Duodenal mucosa (tissue), 2 donors: ENCODE data around the gene GNAT1.
"Not testable (repeated sequence)": the region's sequence is repeated elsewhere in the genome, so short reads cannot be mapped to it uniquely, and the experiment has no call there.

Experiments used
- H3K27ac ChIP-seq: one replicate; pipeline ENCODE4 v1.7.0; 2013; ENCODE audit warnings: low read depth, low read length
- H3K27me3 ChIP-seq, 2 donors: one replicate each; pipeline ENCODE4 v1.7.0; 2013; ENCODE audit warnings: low read length in 2 of 2, control low read depth in 1 of 2; ENCODE audit not compliant: insufficient read depth in 2 of 2, control insufficient read depth in 1 of 2
- H3K36me3 ChIP-seq, 2 donors: one replicate each; pipeline ENCODE4 v1.7.0; 2013; ENCODE audit warnings: low read length in 2 of 2, control low read depth in 1 of 2; ENCODE audit not compliant: insufficient read depth in 2 of 2, control insufficient read depth in 1 of 2
- H3K4me1 ChIP-seq, 2 donors: one replicate each; pipeline ENCODE4 v1.7.0; 2013; ENCODE audit warnings: low read length in 2 of 2, control low read depth in 1 of 2; ENCODE audit not compliant: insufficient read depth in 2 of 2, control insufficient read depth in 1 of 2
- H3K4me3 ChIP-seq, 2 donors: one replicate each; pipeline ENCODE4 v1.7.0; 2013; ENCODE audit warnings: low read length in 2 of 2, low read depth in 1 of 2
- H3K9ac ChIP-seq, 2 donors: one replicate each; pipeline ENCODE4 v1.7.0; 2013; ENCODE audit warnings: low read length in 2 of 2, low read depth in 1 of 2
- H3K9me3 ChIP-seq, 2 donors: one replicate each; pipeline ENCODE4 v1.7.0; 2013; ENCODE audit warnings: low read length in 2 of 2, control low read depth in 1 of 2; ENCODE audit not compliant: control insufficient read depth in 1 of 2

The GNAT1 gene

GRCh38 chr3:50208677-50209344, 17.4 kb downstream of the GNAT1 start:
- Histone ChIP-seq H3K27ac (no peak overlapping the region), H3K9ac (no peak overlapping the region), H3K27me3 (peaks cover 11 to 26% of the 10 kb centered on the region in 2 donors), H3K9me3 (no peaks in the 10 kb centered on the region), H3K4me3 (no peak overlapping the region), H3K4me1 (peaks cover 15 to 32% of the 10 kb centered on the region in 2 donors), H3K36me3 (no peaks in the 10 kb centered on the region)

- Histone ChIP-seq H3K36me3 (no peaks in the 10 kb centered on the region), H3K4me3 (no peak overlapping the region), H3K9ac (no peak overlapping the region), H3K27me3 (peaks cover 3 to 15% of the 10 kb centered on the region in 2 donors), H3K9me3 (no peaks in the 10 kb centered on the region), H3K4me1 (peaks cover 15 to 27% of the 10 kb centered on the region in 2 donors), H3K27ac (no peak overlapping the region)
These were observed 18.7 kb downstream of the GNAT1 start for GRCh38 chr3:50210176-50210509.

- no peaks in the 10 kb centered on the region for H3K36me3 ChIP-seq
- peaks cover 15 to 21% of the 10 kb centered on the region in 2 donors for H3K4me1 ChIP-seq
- peaks cover 0 to 12% of the 10 kb centered on the region in 2 donors for H3K27me3 ChIP-seq
- no peak overlapping the region for H3K9ac ChIP-seq
- H3K9me3 ChIP-seq, result no peaks in the 10 kb centered on the region
- no peak overlapping the region for H3K27ac ChIP-seq
- H3K4me3 ChIP-seq, result no peak overlapping the region
These were observed 19.3 kb downstream of the GNAT1 start for GRCh38 chr3:50210510-50211367.

- H3K4me3 ChIP-seq, H3K9ac ChIP-seq, H3K9me3 ChIP-seq, H3K27me3 ChIP-seq, H3K27ac ChIP-seq, H3K36me3 ChIP-seq: not testable (repeated sequence)
- H3K4me1 ChIP-seq, result peaks cover 15 to 17% of the 10 kb centered on the region in 2 donors
These were observed 19.9 kb downstream of the GNAT1 start for GRCh38 chr3:50211368-50211717.

- no peaks in the 10 kb centered on the region for H3K36me3 ChIP-seq
- no peak overlapping the region for H3K27ac ChIP-seq
- no peak overlapping the region for H3K4me3 ChIP-seq
- H3K9me3 ChIP-seq, result no peaks in the 10 kb centered on the region
- no peak overlapping the region for H3K9ac ChIP-seq
- H3K4me1 ChIP-seq, result peaks cover 15 to 17% of the 10 kb centered on the region in 2 donors
- H3K27me3 ChIP-seq, result peaks cover 0 to 1% of the 10 kb centered on the region in 2 donors
These were observed 20.5 kb downstream of the GNAT1 start for GRCh38 chr3:50211930-50212329.

GRCh38 chr3:50212502-50212901, 21.1 kb downstream of the GNAT1 start:
- no peak overlapping the region for H3K9ac ChIP-seq
- H3K36me3 ChIP-seq, result no peaks in the 10 kb centered on the region
- no peaks in the 10 kb centered on the region for H3K9me3 ChIP-seq
- H3K27me3 ChIP-seq, result no peaks in the 10 kb centered on the region
- H3K4me1 ChIP-seq, result peaks cover 15 to 17% of the 10 kb centered on the region in 2 donors
- H3K27ac ChIP-seq, result no peak overlapping the region
- no peak overlapping the region for H3K4me3 ChIP-seq

- Histone ChIP-seq H3K36me3 (no peaks in the 10 kb centered on the region), H3K9me3 (no peaks in the 10 kb centered on the region), H3K4me1 (peaks cover 15 to 17% of the 10 kb centered on the region in 2 donors), H3K27ac (no peak overlapping the region), H3K4me3 (no peak overlapping the region), H3K9ac (no peak overlapping the region), H3K27me3 (no peaks in the 10 kb centered on the region)
These were observed 21.6 kb downstream of the GNAT1 start for GRCh38 chr3:50212971-50213370.

GRCh38 chr3:50213373-50213772, 22.0 kb downstream of the GNAT1 start:
- peaks cover 15 to 17% of the 10 kb centered on the region in 2 donors for H3K4me1 ChIP-seq
- H3K27me3 ChIP-seq, result no peaks in the 10 kb centered on the region
- no peak overlapping the region for H3K4me3 ChIP-seq
- H3K36me3 ChIP-seq, result no peaks in the 10 kb centered on the region
- no peak overlapping the region for H3K27ac ChIP-seq
- no peaks in the 10 kb centered on the region for H3K9me3 ChIP-seq
- H3K9ac ChIP-seq, result no peak overlapping the region

GRCh38 chr3:50214824-50215223, 23.4 kb downstream of the GNAT1 start:
- no peak overlapping the region for H3K9ac ChIP-seq
- H3K27me3 ChIP-seq, result no peaks in the 10 kb centered on the region
- H3K4me3 ChIP-seq, result no peak overlapping the region
- no peaks in the 10 kb centered on the region for H3K9me3 ChIP-seq
- no peak overlapping the region for H3K27ac ChIP-seq
- no peaks in the 10 kb centered on the region for H3K36me3 ChIP-seq
- H3K4me1 ChIP-seq, result peaks cover 14 to 15% of the 10 kb centered on the region in 2 donors

GRCh38 chr3:50215529-50215928, 24.1 kb downstream of the GNAT1 start:
- no peak overlapping the region for H3K9ac ChIP-seq

More at GRCh38 chr3:50215529-50215928, 24.1 kb downstream of the GNAT1 start:
- Histone ChIP-seq H3K36me3 (no peaks in the 10 kb centered on the region), H3K9me3 (no peaks in the 10 kb centered on the region), H3K4me1 (peaks cover 7 to 8% of the 10 kb centered on the region in 2 donors), H3K27ac (no peak overlapping the region), H3K27me3 (no peaks in the 10 kb centered on the region), H3K4me3 (no peak overlapping the region)
